ENCODE results near the gene CFTR. TPM values are rescaled to one million over a fixed set of nuclear protein-coding genes. Genes with fewer than 3 reads are reported as not detected.

The CFTR gene
- total and polyA plus RNA-seq, 4 donors: 6.3 to 19.2 (median 12.9) TPM

- Histone ChIP-seq H3K27ac (ENCODE audit: low read depth, low read length) (no peak overlapping the region), H3K4me1 (ENCODE audit: control insufficient read depth, insufficient read depth, low read length) (no peaks in the 10 kb centered on the region), H3K9me3 (ENCODE audit: control insufficient read depth, insufficient read depth, low read length) (no peaks in the 10 kb centered on the region), H3K27me3 (ENCODE audit: control insufficient read depth, insufficient read depth, low read length) (no peaks in the 10 kb centered on the region), H3K36me3 (ENCODE audit: control insufficient read depth, insufficient read depth, low read length) (no peaks in the 10 kb centered on the region), H3K4me3 (ENCODE audit: low read depth, low read length) (no peak overlapping the region)
- DNase-seq (ENCODE audit: low read depth in 4 of 6, low spot score in 6 of 6): no peak
- WGBS (ENCODE audit: insufficient coverage): 98% methylated on average over 4 of the region's 5 CpGs
Observed at GRCh38 chr7:117648203-117648866, 168.5 kb downstream of the CFTR start.

- WGBS (ENCODE audit: insufficient coverage): 93% methylated on average over 3 of the region's 4 CpGs
- H3K27ac ChIP-seq (ENCODE audit: low read depth, low read length): no peak overlapping the region
- H3K36me3 ChIP-seq (ENCODE audit: control insufficient read depth, insufficient read depth, low read length): no peaks in the 10 kb centered on the region
- no peaks in the 10 kb centered on the region for H3K4me1 ChIP-seq (ENCODE audit: control insufficient read depth, insufficient read depth, low read length)
- no peaks in the 10 kb centered on the region for H3K27me3 ChIP-seq (ENCODE audit: control insufficient read depth, insufficient read depth, low read length)
- DNase-seq (ENCODE audit: low read depth in 4 of 6, low spot score in 6 of 6): no peak
- H3K4me3 ChIP-seq (ENCODE audit: low read depth, low read length): no peak overlapping the region
- no peaks in the 10 kb centered on the region for H3K9me3 ChIP-seq (ENCODE audit: control insufficient read depth, insufficient read depth, low read length)
Observed at GRCh38 chr7:117652943-117653680, 173.3 kb downstream of the CFTR start.

GRCh38 chr7:117654780-117655179 is 175.0 kb downstream of the CFTR start:
- Histone ChIP-seq H3K27me3 (ENCODE audit: control insufficient read depth, insufficient read depth, low read length) (no peaks in the 10 kb centered on the region), H3K9me3 (ENCODE audit: control insufficient read depth, insufficient read depth, low read length) (no peaks in the 10 kb centered on the region), H3K4me3 (ENCODE audit: low read depth, low read length) (no peak overlapping the region), H3K27ac (ENCODE audit: low read depth, low read length) (no peak overlapping the region), H3K36me3 (ENCODE audit: control insufficient read depth, insufficient read depth, low read length) (no peaks in the 10 kb centered on the region), H3K4me1 (ENCODE audit: control insufficient read depth, insufficient read depth, low read length) (no peaks in the 10 kb centered on the region)
- no CpG with 5 or more reads among the region's 1 CpG for WGBS (ENCODE audit: insufficient coverage)
- DNase-seq (ENCODE audit: low read depth in 4 of 6, low spot score in 6 of 6): no peak

- H3K4me3 ChIP-seq (ENCODE audit: low read depth, low read length): no peak overlapping the region
- H3K27ac ChIP-seq (ENCODE audit: low read depth, low read length): no peak overlapping the region
- DNase-seq (ENCODE audit: low read depth in 4 of 6, low spot score in 6 of 6): no peak
- WGBS (ENCODE audit: insufficient coverage): no CpG with 5 or more reads among the region's 2 CpGs
- H3K36me3 ChIP-seq (ENCODE audit: control insufficient read depth, insufficient read depth, low read length): no peaks in the 10 kb centered on the region
- no peaks in the 10 kb centered on the region for H3K9me3 ChIP-seq (ENCODE audit: control insufficient read depth, insufficient read depth, low read length)
- H3K4me1 ChIP-seq (ENCODE audit: control insufficient read depth, insufficient read depth, low read length): no peaks in the 10 kb centered on the region
- H3K27me3 ChIP-seq (ENCODE audit: control insufficient read depth, insufficient read depth, low read length): no peaks in the 10 kb centered on the region
Observed at GRCh38 chr7:117656806-117657205, 177.0 kb downstream of the CFTR start.

- Histone ChIP-seq H3K4me1 (ENCODE audit: control insufficient read depth, insufficient read depth, low read length) (no peaks in the 10 kb centered on the region), H3K9me3 (ENCODE audit: control insufficient read depth, insufficient read depth, low read length) (no peaks in the 10 kb centered on the region), H3K27ac (ENCODE audit: low read depth, low read length) (no peak overlapping the region), H3K4me3 (ENCODE audit: low read depth, low read length) (no peak overlapping the region), H3K36me3 (ENCODE audit: control insufficient read depth, insufficient read depth, low read length) (no peaks in the 10 kb centered on the region), H3K27me3 (ENCODE audit: control insufficient read depth, insufficient read depth, low read length) (no peaks in the 10 kb centered on the region)
- no peak for DNase-seq (ENCODE audit: low read depth in 4 of 6, low spot score in 6 of 6)
Observed at GRCh38 chr7:117659531-117660011, 179.7 kb downstream of the CFTR start.

- H3K36me3 ChIP-seq (ENCODE audit: control insufficient read depth, insufficient read depth, low read length): no peaks in the 10 kb centered on the region
- no peaks in the 10 kb centered on the region for H3K9me3 ChIP-seq (ENCODE audit: control insufficient read depth, insufficient read depth, low read length)
- no peaks in the 10 kb centered on the region for H3K4me1 ChIP-seq (ENCODE audit: control insufficient read depth, insufficient read depth, low read length)
- no peak for DNase-seq (ENCODE audit: low read depth in 4 of 6, low spot score in 6 of 6)
- WGBS (ENCODE audit: insufficient coverage): no CpG with 5 or more reads among the region's 2 CpGs
- no peak overlapping the region for H3K4me3 ChIP-seq (ENCODE audit: low read depth, low read length)
- H3K27me3 ChIP-seq (ENCODE audit: control insufficient read depth, insufficient read depth, low read length): no peaks in the 10 kb centered on the region
- H3K27ac ChIP-seq (ENCODE audit: low read depth, low read length): no peak overlapping the region
Observed at GRCh38 chr7:117661328-117661727, 181.5 kb downstream of the CFTR start.

GRCh38 chr7:117664047-117664446 is 184.2 kb downstream of the CFTR start:
- H3K27ac ChIP-seq (ENCODE audit: low read depth, low read length): no peak overlapping the region
- DNase-seq (ENCODE audit: low read depth in 4 of 6, low spot score in 6 of 6): no peak
- no peaks in the 10 kb centered on the region for H3K27me3 ChIP-seq (ENCODE audit: control insufficient read depth, insufficient read depth, low read length)
- WGBS (ENCODE audit: insufficient coverage): no CpG with 5 or more reads among the region's 3 CpGs
- H3K9me3 ChIP-seq (ENCODE audit: control insufficient read depth, insufficient read depth, low read length): no peaks in the 10 kb centered on the region
- H3K36me3 ChIP-seq (ENCODE audit: control insufficient read depth, insufficient read depth, low read length): no peaks in the 10 kb centered on the region
- no peaks in the 10 kb centered on the region for H3K4me1 ChIP-seq (ENCODE audit: control insufficient read depth, insufficient read depth, low read length)
- no peak overlapping the region for H3K4me3 ChIP-seq (ENCODE audit: low read depth, low read length)

GRCh38 chr7:117665368-117665767 is 185.5 kb downstream of the CFTR start:
- no peaks in the 10 kb centered on the region for H3K4me1 ChIP-seq (ENCODE audit: control insufficient read depth, insufficient read depth, low read length)
- no peaks in the 10 kb centered on the region for H3K9me3 ChIP-seq (ENCODE audit: control insufficient read depth, insufficient read depth, low read length)
- H3K4me3 ChIP-seq (ENCODE audit: low read depth, low read length): no peak overlapping the region
- no peaks in the 10 kb centered on the region for H3K36me3 ChIP-seq (ENCODE audit: control insufficient read depth, insufficient read depth, low read length)
- no peak for DNase-seq (ENCODE audit: low read depth in 4 of 6, low spot score in 6 of 6)
- no peak overlapping the region for H3K27ac ChIP-seq (ENCODE audit: low read depth, low read length)
- H3K27me3 ChIP-seq (ENCODE audit: control insufficient read depth, insufficient read depth, low read length): no peaks in the 10 kb centered on the region

- no peak overlapping the region for H3K27ac ChIP-seq (ENCODE audit: low read depth, low read length)
- H3K9me3 ChIP-seq (ENCODE audit: control insufficient read depth, insufficient read depth, low read length): no peaks in the 10 kb centered on the region
- H3K36me3 ChIP-seq (ENCODE audit: control insufficient read depth, insufficient read depth, low read length): no peaks in the 10 kb centered on the region
- no peak overlapping the region for H3K4me3 ChIP-seq (ENCODE audit: low read depth, low read length)
- WGBS (ENCODE audit: insufficient coverage): no CpG with 5 or more reads among the region's 1 CpG
- no peak for DNase-seq (ENCODE audit: low read depth in 4 of 6, low spot score in 6 of 6)
- no peaks in the 10 kb centered on the region for H3K27me3 ChIP-seq (ENCODE audit: control insufficient read depth, insufficient read depth, low read length)
- H3K4me1 ChIP-seq (ENCODE audit: control insufficient read depth, insufficient read depth, low read length): no peaks in the 10 kb centered on the region
Observed at GRCh38 chr7:117666031-117666430, 186.2 kb downstream of the CFTR start.

- WGBS (ENCODE audit: insufficient coverage): 92% methylated on average over 6 of the region's 6 CpGs
- Histone ChIP-seq H3K4me3 (ENCODE audit: low read depth, low read length) (no peak overlapping the region), H3K36me3 (ENCODE audit: control insufficient read depth, insufficient read depth, low read length) (no peaks in the 10 kb centered on the region)
Observed at GRCh38 chr7:117666689-117667088, 186.9 kb downstream of the CFTR start.

More at GRCh38 chr7:117666689-117667088, 186.9 kb downstream of the CFTR start:
- no peaks in the 10 kb centered on the region for H3K27me3 ChIP-seq (ENCODE audit: control insufficient read depth, insufficient read depth, low read length)
- H3K27ac ChIP-seq (ENCODE audit: low read depth, low read length): no peak overlapping the region
- H3K9me3 ChIP-seq (ENCODE audit: control insufficient read depth, insufficient read depth, low read length): no peaks in the 10 kb centered on the region
- no peaks in the 10 kb centered on the region for H3K4me1 ChIP-seq (ENCODE audit: control insufficient read depth, insufficient read depth, low read length)
- no peak for DNase-seq (ENCODE audit: low read depth in 4 of 6, low spot score in 6 of 6)
